Activated gamma-delta T cell (primary cell): ENCODE measurements around the gene PEX19.
"Not testable (repeated sequence)": the region's sequence is repeated elsewhere in the genome, so short reads cannot be mapped to it uniquely, and the experiment has no call there.

Source experiments
- DNase-seq: peaks from one replicate; lab custom pipeline; 2025; lab: John Stamatoyannopoulos, UW
- total RNA-seq, 2 donors: gene quantifications; one replicate each; lab custom pipeline; 2026; lab: John Stamatoyannopoulos, UW

The PEX19 gene, protein sequence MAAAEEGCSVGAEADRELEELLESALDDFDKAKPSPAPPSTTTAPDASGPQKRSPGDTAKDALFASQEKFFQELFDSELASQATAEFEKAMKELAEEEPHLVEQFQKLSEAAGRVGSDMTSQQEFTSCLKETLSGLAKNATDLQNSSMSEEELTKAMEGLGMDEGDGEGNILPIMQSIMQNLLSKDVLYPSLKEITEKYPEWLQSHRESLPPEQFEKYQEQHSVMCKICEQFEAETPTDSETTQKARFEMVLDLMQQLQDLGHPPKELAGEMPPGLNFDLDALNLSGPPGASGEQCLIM
- total RNA-seq = 45.9 to 48.9 reads per million in 2 donors

GRCh38 chr1:160284782-160285344 lies at the start of gene PEX19:
Gene PEX19 (minus strand): TSS chr1:160285133. CDS start chr1:160285124, 9 bp downstream.
- DNase-seq = peak; percentile 73

- no peak for DNase-seq
Measured at GRCh38 chr1:160332516-160332915, 47.6 kb upstream of the PEX19 start.

- no peak for DNase-seq
Measured at GRCh38 chr1:160330119-160330518, 45.2 kb upstream of the PEX19 start.

- DNase-seq = no peak
Measured at GRCh38 chr1:160328184-160328583, 43.3 kb upstream of the PEX19 start.

GRCh38 chr1:160326418-160326817 lies 41.5 kb upstream of the PEX19 start:
- no peak for DNase-seq

DNA sequence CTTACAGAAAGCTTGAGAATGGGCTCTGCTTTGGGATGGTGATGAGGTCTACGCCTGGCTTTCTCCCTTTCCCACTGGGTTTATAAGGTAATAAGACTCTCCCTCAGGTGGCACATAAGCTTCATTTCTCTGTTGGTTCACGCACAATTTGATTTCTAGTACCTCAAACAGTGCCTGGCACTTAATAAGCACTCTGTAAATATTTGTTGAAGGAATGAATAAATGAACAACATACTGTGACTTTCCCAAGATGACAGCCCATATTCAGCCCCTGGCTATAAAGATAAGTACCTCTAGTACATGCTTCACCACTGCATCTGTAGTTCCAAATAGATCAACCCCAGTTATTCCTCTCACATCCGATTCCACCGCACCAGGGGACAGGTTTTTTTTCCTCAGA lies 40.3 kb upstream of the PEX19 start:
- no peak for DNase-seq

DNA sequence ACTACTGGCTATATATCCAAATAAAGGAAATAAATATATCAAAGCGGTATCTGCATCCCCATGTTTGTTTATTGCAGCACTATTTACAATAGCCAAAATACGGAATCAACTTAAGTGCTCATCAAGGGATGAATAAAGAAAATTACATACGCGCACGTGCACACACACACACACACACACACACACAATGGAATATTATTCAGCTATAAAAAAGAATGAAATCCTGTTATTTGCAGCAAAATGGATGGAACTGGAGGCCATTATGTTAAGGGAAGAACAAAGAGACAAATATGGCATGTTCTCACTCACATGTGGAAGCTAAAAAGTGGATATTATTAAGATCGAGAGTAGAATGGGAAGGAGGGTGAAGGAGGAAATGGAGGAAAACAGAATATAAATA lies 37.9 kb upstream of the PEX19 start:
- DNase-seq = no peak

DNA sequence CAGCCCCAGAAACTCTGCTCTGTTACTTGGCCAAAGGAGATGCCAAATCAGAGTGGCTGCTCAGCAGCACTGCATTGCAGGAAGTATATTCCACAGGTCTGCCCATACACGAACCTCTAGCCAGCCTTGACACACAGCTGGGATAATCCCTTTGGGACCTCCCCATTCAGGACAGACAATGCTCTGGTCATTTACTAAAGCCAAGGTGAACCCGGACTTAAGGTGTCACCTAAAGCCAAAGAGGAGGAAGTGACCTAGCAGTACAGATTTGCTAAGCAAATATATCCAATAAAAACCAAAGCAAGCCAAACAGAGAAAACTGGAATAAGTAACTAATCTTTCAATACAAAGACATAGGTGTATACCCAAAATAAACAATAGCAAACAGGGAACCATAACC lies 30.4 kb upstream of the PEX19 start:
- no peak for DNase-seq

- DNase-seq = no peak
Measured at GRCh38 chr1:160309571-160309970, 24.6 kb upstream of the PEX19 start.

GRCh38 chr1:160309185-160309557 lies 24.2 kb upstream of the PEX19 start:
- no peak for DNase-seq

- no peak for DNase-seq
Measured at GRCh38 chr1:160308451-160309184, 23.7 kb upstream of the PEX19 start.

GRCh38 chr1:160307118-160307791 lies 22.3 kb upstream of the PEX19 start:
- no peak for DNase-seq

GRCh38 chr1:160300173-160300572 lies 15.2 kb upstream of the PEX19 start:
- no peak for DNase-seq

DNA sequence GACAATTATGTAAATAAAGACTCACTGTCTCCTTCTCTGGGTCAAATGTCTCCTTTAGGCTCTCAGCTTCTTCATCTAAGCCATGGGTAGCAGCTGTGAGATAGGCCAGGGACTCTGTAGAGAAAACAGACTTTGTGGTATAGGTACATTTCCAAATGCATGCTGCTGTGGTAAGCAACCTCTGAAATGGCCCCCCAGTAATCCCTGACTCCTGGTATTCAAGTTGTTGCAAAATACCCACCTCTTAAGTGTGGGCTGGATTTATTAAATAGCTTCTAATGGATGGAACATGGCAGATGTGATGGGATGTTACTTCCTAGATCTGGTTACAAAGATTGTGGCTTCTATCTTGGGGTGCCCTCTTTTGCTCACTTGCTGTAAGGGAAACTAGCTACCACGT lies 11.1 kb upstream of the PEX19 start:
- no peak for DNase-seq

DNA sequence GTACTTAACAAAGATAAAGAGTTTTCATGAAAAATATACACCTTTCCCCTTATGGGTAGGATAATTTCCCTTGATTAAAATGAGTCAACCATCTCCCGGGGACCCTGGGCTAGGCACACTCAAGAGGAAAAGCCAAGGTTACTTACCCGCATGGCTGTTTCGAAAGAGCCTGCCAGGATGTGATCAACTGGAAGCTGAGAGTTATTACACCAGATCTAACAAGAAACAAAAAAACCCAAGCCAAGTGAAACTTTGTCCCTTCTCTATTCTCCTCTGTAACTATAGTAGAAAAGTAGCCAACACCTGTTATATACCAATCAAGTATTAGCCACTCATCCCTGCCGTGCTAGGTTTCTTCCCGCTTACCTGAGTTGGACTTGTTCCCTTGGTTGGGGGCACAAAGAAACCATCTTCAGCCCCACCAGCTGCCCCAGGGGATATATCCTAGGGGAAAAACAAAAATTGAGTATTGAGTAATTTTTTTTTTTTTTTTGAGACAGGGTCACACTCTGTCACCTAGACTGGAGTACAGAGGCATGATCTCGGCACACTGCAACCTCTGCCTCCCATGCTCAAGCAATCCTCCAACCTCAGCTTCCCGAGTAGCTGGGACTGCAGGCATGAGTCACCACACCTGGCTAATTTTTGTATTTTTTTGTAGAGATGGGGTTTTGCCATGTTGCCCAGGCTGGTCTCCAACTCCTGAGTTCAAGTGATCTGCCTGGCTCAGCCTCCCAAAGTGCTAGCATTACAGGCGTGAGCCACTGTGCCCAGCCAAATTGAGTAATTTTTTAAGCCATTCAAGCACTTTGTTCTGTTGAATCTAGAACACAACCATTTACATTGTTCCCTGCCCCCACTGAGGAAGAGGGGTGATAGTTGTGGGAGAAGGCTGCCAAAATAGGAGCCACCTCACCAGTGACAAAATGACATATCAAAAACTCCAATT lies 8.4 kb upstream of the PEX19 start:
- DNase-seq = no peak

DNA sequence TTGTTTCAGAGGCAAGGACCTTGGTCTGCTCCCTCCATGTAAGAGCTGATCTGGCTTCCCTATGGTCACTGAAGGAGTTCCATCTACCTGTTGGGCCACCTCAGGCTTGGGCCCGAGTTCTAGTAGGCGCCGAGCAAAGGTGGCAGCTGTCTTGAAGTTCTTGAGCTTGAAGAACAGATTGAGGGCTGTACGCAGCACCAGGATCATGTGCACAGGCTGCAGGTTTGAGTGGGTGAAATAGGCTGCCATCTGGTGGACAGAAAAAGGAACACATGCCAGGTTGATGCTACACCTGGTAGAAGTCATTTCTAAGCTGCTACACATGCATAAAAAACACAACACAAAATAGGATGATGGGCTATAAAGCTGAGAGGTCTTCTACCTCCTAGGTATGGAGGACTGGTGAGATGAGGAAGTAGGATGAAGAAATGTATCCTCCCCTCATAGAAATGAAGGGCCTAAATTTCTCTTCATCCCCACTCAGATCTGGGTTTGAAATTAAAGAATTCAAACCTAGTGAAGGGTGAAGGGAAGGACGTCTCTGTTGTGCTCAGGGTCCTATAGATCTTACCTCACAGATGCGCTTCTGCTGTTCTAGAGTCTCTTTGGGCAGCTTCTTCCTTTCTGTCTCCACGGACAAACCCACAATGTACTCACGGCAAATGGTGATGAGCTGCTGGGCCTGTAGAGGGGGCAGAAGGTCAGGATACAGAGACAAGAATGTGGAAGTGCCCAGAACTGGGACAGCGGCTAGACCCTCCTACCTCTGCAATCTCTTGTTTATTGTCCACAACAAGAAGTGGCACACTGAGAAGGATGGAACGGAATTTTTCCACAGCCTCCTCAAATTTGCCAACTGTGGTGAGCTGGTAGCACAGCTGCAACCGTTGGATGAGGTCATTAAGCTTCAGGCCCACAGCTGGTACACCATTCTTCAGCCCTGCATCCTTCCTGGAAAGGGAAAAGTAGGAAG lies 6.6 kb upstream of the PEX19 start:
- DNase-seq = no peak

- not testable (repeated sequence) for DNase-seq
Measured at GRCh38 chr1:160287769-160288168, 2.8 kb upstream of the PEX19 start.

- no peak for DNase-seq
Measured at GRCh38 chr1:160285506-160285905, 573 bp upstream of the PEX19 start.

DNA sequence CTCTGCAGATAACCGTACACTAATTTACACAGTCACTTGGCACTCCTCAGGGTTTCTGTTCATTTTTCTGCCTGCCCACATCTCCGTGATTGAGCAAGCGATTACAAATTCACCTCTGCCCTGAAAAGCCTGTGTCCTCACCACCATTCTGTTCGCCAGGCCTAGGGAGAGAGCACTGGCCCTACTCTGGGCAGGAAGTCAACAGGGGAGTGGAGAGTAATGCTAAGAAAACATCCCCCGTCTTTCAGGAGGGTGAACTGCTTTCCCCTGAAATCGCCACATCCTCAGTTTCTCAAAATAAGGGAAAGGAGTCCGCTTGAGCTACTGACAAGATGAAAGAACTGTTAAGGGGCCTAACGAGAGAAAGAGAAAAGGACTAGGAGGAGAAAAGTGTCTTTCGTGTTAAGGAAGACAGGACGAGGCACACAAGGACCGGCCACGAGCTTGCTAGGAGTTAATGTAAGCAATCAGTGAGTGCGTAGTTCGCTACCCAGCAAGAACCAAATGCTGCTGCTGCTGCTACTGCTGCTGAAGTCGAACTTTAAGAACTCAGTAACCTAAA lies 632 bp downstream of the PEX19 start:
- no peak for DNase-seq

GRCh38 chr1:160282807-160283206 lies 2.1 kb downstream of the PEX19 start:
- DNase-seq = no peak
